Activated CD4-positive, alpha-beta T cell treated with anti-CD3 and anti-CD28 coated beads, Interleukin-2, amount 50 U/mL, for 16 hours (primary cell): ENCODE measurements around the gene WASF2.
A peak's percentile ranks its signal among the peaks of the same experiment; 100 is the strongest.
"Not testable (repeated sequence)": the region's sequence is repeated elsewhere in the genome, so short reads cannot be mapped to it uniquely, and the experiment has no call there.

Experiments
- DNase-seq: peaks from one replicate; pipeline ENCODE4 v3.0.0-alpha.2; 2020

WASF2 gene

GRCh38 chr1:27416387-27417111, 73.4 kb downstream of the WASF2 start:
- DNase-seq = peak; percentile 81

- DNase-seq = no peak
These were observed 75.9 kb downstream of the WASF2 start for GRCh38 chr1:27414091-27414490.

GRCh38 chr1:27413004-27413403, 77.0 kb downstream of the WASF2 start:
- no peak for DNase-seq

- no peak for DNase-seq
These were observed 77.5 kb downstream of the WASF2 start for GRCh38 chr1:27412502-27412901.

- DNase-seq = no peak
These were observed 79.3 kb downstream of the WASF2 start for GRCh38 chr1:27410709-27411108.

- DNase-seq = no peak
These were observed 80.3 kb downstream of the WASF2 start for GRCh38 chr1:27409669-27410068.

GRCh38 chr1:27408151-27408550, 81.8 kb downstream of the WASF2 start:
- no peak for DNase-seq

- not testable (repeated sequence) for DNase-seq
These were observed 83.2 kb downstream of the WASF2 start for GRCh38 chr1:27406791-27407190.

- no peak for DNase-seq
These were observed 83.6 kb downstream of the WASF2 start for GRCh38 chr1:27406362-27406680.

GRCh38 chr1:27405598-27406361, 84.2 kb downstream of the WASF2 start:
- not testable (repeated sequence) for DNase-seq

- no peak for DNase-seq
These were observed 84.9 kb downstream of the WASF2 start for GRCh38 chr1:27405074-27405473.

GRCh38 chr1:27403931-27404330, 86.0 kb downstream of the WASF2 start:
- DNase-seq = no peak

GRCh38 chr1:27403065-27403726, 86.8 kb downstream of the WASF2 start:
- peak; percentile 20 for DNase-seq

GRCh38 chr1:27402349-27402754, 87.6 kb downstream of the WASF2 start:
- DNase-seq = no peak

GRCh38 chr1:27400963-27401341, 89.0 kb downstream of the WASF2 start:
- DNase-seq = no peak

GRCh38 chr1:27400082-27400962, 89.6 kb downstream of the WASF2 start:
- DNase-seq = no peak

GRCh38 chr1:27399251-27400025, 90.5 kb downstream of the WASF2 start:
- DNase-seq = no peak

- no peak for DNase-seq
These were observed 91.4 kb downstream of the WASF2 start for GRCh38 chr1:27398405-27399149.

- DNase-seq = no peak
These were observed 92.2 kb downstream of the WASF2 start for GRCh38 chr1:27397749-27398148.

- no peak for DNase-seq
These were observed 92.9 kb downstream of the WASF2 start for GRCh38 chr1:27397110-27397509.

- peak; percentile 81 for DNase-seq
These were observed 94.3 kb downstream of the WASF2 start for GRCh38 chr1:27395441-27396195.
